ENCODE results near the gene ABO. TPM values are rescaled to one million over a fixed set of nuclear protein-coding genes. Genes with fewer than 3 reads are reported as not detected.

Gene ABO
- total RNA-seq, 1 donor from 2014 or later: 0.17 TPM

DNA sequence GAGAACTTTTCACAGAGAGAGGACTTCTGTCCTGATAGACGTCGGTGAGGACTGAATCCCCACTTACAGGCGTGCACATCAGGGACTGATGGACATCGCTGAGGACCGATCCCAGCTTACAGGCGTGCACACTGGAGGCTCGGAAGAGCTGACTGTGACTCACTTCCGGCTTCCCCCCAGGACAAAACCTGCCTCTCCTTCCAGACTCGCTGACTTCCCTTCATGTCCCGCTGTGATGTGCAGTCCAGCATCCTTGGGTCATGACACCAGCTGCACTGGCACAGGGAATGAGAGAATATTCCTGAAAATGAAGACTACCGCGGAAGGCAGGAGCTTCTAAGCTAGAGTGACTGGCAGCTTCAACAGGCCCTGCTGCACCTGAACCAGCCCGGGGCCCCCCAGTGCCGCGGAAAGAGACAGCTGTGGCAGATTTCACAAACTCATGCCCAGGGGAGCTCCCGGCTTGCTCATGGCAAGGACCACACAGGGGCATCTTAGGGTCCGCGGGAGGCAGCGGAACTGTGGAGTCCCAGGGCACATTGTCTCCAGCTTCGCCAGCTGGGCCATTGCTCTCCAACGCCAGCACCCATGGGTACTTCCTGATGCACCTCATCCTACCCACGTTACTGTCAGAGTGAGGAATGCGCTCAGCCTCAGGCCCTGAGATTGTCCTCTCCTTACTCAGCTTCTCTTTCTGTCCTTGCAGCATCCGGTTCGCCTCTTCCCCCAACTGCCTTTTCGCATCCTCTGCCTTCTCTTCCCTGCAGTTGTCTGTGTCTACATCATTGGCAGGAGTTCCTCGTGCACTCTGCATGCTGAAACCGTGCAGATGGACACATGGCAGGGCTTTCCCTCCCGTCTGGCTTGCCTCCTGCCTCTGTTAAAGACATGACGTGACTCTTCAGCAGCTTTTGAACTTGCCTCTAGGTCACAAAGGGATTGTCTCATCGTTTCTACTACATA, 31.5 kb upstream of the ABO start:
- H3K9me3 Mint-ChIP-seq (ENCODE audit: low read depth): peaks cover 7% of the 10 kb centered on the region
- DNase-seq (ENCODE audit: low spot score): no peak
- no peaks in the 10 kb centered on the region for H3K36me3 Mint-ChIP-seq (ENCODE audit: low read depth)
- TF ChIP-seq, protein P1, sequence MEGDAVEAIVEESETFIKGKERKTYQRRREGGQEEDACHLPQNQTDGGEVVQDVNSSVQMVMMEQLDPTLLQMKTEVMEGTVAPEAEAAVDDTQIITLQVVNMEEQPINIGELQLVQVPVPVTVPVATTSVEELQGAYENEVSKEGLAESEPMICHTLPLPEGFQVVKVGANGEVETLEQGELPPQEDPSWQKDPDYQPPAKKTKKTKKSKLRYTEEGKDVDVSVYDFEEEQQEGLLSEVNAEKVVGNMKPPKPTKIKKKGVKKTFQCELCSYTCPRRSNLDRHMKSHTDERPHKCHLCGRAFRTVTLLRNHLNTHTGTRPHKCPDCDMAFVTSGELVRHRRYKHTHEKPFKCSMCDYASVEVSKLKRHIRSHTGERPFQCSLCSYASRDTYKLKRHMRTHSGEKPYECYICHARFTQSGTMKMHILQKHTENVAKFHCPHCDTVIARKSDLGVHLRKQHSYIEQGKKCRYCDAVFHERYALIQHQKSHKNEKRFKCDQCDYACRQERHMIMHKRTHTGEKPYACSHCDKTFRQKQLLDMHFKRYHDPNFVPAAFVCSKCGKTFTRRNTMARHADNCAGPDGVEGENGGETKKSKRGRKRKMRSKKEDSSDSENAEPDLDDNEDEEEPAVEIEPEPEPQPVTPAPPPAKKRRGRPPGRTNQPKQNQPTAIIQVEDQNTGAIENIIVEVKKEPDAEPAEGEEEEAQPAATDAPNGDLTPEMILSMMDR (IDR thresholded peaks at IDR 0.05): no peak
- no peak overlapping the region for H3K27ac Mint-ChIP-seq (ENCODE audit: unreplicated experiment)
- H3K4me1 Mint-ChIP-seq (ENCODE audit: low read depth): peaks cover 9% of the 10 kb centered on the region
- H3K27me3 Mint-ChIP-seq (ENCODE audit: low read depth): peaks cover 10% of the 10 kb centered on the region
- H3K4me3 Mint-ChIP-seq (ENCODE audit: unreplicated experiment): no peak overlapping the region

- Mint-ChIP-seq H3K4me1 (ENCODE audit: low read depth) (peaks cover 9% of the 10 kb centered on the region), H3K4me3 (ENCODE audit: unreplicated experiment) (no peak overlapping the region), H3K27me3 (ENCODE audit: low read depth) (peaks cover 10% of the 10 kb centered on the region), H3K9me3 (ENCODE audit: low read depth) (peaks cover 7% of the 10 kb centered on the region), H3K36me3 (ENCODE audit: low read depth) (no peaks in the 10 kb centered on the region), H3K27ac (ENCODE audit: unreplicated experiment) (no peak overlapping the region)
- no peak for DNase-seq (ENCODE audit: low spot score)
- TF ChIP-seq, protein P1 (IDR thresholded peaks at IDR 0.05): no peak
Measured at GRCh38 chr9:133305731-133306130, 30.7 kb upstream of the ABO start.

DNA sequence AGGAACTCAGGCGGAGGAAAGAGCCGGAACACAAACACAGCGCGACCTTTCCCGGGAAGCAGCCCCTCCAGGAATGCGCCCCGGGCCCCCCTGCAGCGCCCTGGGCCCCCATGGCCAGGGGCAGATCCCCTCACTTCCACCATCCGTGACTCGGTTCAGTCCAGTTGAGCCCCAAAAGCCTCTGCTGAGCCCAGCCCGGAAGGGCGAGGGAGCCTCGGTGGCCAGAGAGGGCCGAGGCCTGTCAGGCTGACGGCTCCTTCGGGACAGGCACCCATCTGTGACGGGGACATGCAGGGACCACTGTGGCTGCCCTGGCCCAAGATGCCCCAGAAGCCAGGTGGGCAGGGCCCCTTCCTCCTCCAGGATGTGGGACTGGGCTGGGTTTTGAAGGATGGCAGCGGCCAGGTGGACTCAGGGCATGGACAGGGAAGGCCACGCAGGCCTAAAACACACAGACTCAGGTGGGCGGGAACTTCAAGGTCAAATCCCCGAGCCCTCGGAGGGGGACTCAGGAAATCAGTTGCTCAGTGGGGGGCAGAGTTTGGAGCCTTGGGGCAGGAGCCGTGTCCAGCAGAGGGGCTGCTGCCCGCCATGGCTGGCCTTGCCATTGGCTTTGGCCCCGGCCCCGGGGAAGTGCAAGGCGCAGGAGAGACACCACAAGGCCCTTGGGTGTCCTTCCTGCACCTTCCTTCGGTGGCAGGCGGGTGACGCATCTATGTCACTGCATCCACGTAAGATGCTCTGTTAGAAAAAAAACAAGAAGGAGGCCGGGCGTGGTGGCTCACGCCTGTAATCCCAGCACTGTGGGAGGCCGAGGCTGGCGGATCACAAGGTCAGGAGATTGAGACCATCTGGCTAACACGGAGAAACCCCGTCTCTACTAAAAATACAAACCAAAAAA, 29.7 kb upstream of the ABO start:
- no peak overlapping the region for H3K27ac Mint-ChIP-seq (ENCODE audit: unreplicated experiment)
- H3K27me3 Mint-ChIP-seq (ENCODE audit: low read depth): peaks cover 12% of the 10 kb centered on the region
- TF ChIP-seq, protein P1 (IDR thresholded peaks at IDR 0.05): no peak
- no peak for DNase-seq (ENCODE audit: low spot score)
- peaks cover 5% of the 10 kb centered on the region for H3K9me3 Mint-ChIP-seq (ENCODE audit: low read depth)
- peaks cover 9% of the 10 kb centered on the region for H3K4me1 Mint-ChIP-seq (ENCODE audit: low read depth)
- no peaks in the 10 kb centered on the region for H3K36me3 Mint-ChIP-seq (ENCODE audit: low read depth)
- no peak overlapping the region for H3K4me3 Mint-ChIP-seq (ENCODE audit: unreplicated experiment)

GRCh38 chr9:133304158-133304470, 29.1 kb upstream of the ABO start:
- peaks cover 9% of the 10 kb centered on the region for H3K4me1 Mint-ChIP-seq (ENCODE audit: low read depth)
- no peak for DNase-seq (ENCODE audit: low spot score)
- no peak overlapping the region for H3K27ac Mint-ChIP-seq (ENCODE audit: unreplicated experiment)
- TF ChIP-seq, protein P1 (IDR thresholded peaks at IDR 0.05): no peak
- no peaks in the 10 kb centered on the region for H3K36me3 Mint-ChIP-seq (ENCODE audit: low read depth)
- H3K9me3 Mint-ChIP-seq (ENCODE audit: low read depth): no peaks in the 10 kb centered on the region
- H3K4me3 Mint-ChIP-seq (ENCODE audit: unreplicated experiment): no peak overlapping the region
- H3K27me3 Mint-ChIP-seq (ENCODE audit: low read depth): peaks cover 15% of the 10 kb centered on the region

Measured in chondrocyte (in vitro differentiated cells).